K562 (cell line): ENCODE measurements around the gene SPRR2A. TPM values are rescaled to one million over a fixed set of nuclear protein-coding genes. Genes with fewer than 3 reads are reported as not detected.

Source experiments
- ELK1 ChIP-seq: sonication (generic); formaldehyde crosslinking; IDR thresholded peaks from 2 replicates; pipeline ENCODE4 v1.8.1; 2022; ENCODE audit warnings: missing genetic modification reagents
- MGA ChIP-seq: fragments of 450-650 bp; IDR thresholded peaks from 2 replicates; pipeline ENCODE4 v1.6.1; 2016; ENCODE audit warnings: mild to moderate bottlenecking, moderate library complexity
- RCOR1 ChIP-seq, 2 experiments: IDR thresholded peaks; 2 replicates each; pipeline ENCODE4 v1.6.1; 2012; ENCODE audit warnings: low read depth in 2 of 2, low read length in 2 of 2, borderline replicate concordance in 1 of 2, improper control_type of control experiment in 1 of 2
- RNF219 ChIP-seq: fragments of 250-450 bp; sonication (Bioruptor Pico); IDR thresholded peaks from 2 replicates; pipeline ENCODE4 v1.5.0; 2022; ENCODE audit warnings: mild to moderate bottlenecking
- TAF7 ChIP-seq: fragments of 450-650 bp; IDR thresholded peaks from 2 replicates; pipeline ENCODE4 v1.6.1; 2016; ENCODE audit warnings: missing genetic modification characterization, missing compliant biosample characterization
- ZNF124 ChIP-seq: sonication (generic); formaldehyde crosslinking; IDR thresholded peaks from 2 replicates; pipeline ENCODE4 v1.8.1; 2022; ENCODE audit warnings: missing genetic modification reagents
- ZNF175 ChIP-seq: fragments of 200-800 bp; sonication (Bioruptor generic); IDR thresholded peaks from 2 replicates; pipeline ENCODE4 v1.6.1; 2016; ENCODE audit warnings: low read depth, mild to moderate bottlenecking, missing genetic modification characterization, missing compliant biosample characterization
- polyA plus RNA-seq, 8 experiments: library from polyadenylated mRNA; depleted of rRNA in 4 of 8; stranded (reverse) in 5 of 8; unstranded in 3 of 8; fragments of >200 nt; fragmentation: Nextera tagmentation in 2 of 8; fragmentation: Illumina TruSeq in 1 of 8; extraction: Ambion mirVana in 2 of 8; extraction: Trizol in 1 of 8; gene quantifications; 2 replicates each; pipeline versions ENCODE4 v1.2.1 to v1.2.3, GENCODE V29; 2011 to 2014; ENCODE audit warnings: inconsistent platforms in 1 of 8, missing spikeins in 1 of 8
- total RNA-seq, 7 experiments: library from RNA; depleted of rRNA in 6 of 7; stranded (reverse); fragments of >200 nt in 6 of 7; fragmentation: Illumina TruSeq in 2 of 7; extraction: Trizol in 2 of 7; gene quantifications; 2 replicates each; pipeline versions ENCODE4 v1.2.1 to v1.2.3, GENCODE V29; 2011 to 2021; ENCODE audit warnings: low replicate concordance in 1 of 7
- TF ChIP-seq, protein P1 (sequence below), 2 experiments: fragments of 450-650 bp; conservative IDR thresholded peaks; 2 replicates each; pipeline ENCODE4 v1.6.1; 2017; ENCODE audit warnings: mild to moderate bottlenecking in 2 of 2, moderate library complexity in 2 of 2

SPRR2A gene
- total and polyA plus RNA-seq, 9 of the 15 experiments (the other 6 are each of a cell fraction or from before 2014, with no cell fraction given) = 0.17 TPM; not detected in 8

DNA sequence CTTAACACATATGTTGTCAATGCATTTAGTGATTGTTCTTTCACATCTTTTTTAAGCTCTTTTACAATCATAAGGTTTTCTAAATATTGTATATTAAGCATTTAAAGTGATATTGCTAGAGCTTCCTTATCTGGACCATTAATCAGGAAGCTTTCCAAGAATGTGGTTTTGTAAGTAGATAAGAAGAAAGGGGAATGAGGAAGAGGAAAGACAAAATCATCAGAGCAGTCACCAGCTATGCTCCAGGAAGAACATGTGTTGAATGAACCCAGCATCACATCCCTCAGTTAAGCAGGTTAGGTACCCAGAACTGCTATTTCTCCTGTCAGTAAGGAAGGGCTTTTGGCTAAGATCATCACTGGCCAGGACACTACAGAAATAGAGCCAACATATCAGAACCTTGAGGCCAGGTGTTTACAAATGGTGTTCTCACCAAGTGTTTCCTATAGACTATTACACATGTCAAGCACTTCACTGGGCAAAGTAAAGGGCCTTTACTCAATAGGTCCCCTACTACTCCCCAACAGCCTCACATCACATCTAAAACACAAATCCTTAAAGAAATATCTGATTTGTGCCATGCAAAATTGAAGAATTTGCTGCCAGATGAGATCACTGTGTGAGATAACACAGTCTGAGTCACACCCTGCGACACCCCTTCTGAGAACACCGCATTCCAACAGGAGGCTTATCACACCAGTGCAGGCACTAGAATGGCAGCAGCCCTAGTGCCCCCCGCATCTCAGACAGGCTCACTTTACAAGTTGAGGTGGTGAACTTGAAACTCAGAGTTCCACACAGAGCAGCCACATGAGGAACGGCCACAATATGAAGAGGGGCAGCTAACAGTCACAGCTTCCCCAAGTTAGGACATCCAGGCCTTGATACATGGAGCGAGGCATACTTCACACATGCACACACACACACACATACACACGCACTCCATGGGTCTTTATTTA lies 1.8 kb upstream of the SPRR2A start (continued):
- TF ChIP-seq, protein P1, sequence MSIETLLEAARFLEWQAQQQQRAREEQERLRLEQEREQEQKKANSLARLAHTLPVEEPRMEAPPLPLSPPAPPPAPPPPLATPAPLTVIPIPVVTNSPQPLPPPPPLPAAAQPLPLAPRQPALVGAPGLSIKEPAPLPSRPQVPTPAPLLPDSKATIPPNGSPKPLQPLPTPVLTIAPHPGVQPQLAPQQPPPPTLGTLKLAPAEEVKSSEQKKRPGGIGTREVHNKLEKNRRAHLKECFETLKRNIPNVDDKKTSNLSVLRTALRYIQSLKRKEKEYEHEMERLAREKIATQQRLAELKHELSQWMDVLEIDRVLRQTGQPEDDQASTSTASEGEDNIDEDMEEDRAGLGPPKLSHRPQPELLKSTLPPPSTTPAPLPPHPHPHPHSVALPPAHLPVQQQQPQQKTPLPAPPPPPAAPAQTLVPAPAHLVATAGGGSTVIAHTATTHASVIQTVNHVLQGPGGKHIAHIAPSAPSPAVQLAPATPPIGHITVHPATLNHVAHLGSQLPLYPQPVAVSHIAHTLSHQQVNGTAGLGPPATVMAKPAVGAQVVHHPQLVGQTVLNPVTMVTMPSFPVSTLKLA (conservative IDR thresholded peaks at IDR 0.05) = peak in 1 of 2 experiments; percentile 48; a peak in 1 of 4 replicates
- TF ChIP-seq ZNF175 (CRISPR knock-in tag) (0 out of 2 replicates have a peak, but pooled peaks have one; percentile 63), RCOR1 (IDR thresholded peaks at IDR 0.05; ENCODE audit: borderline replicate concordance in 1 of 2, low read depth in 2 of 2, low read length in 2 of 2) (peak in 1 of 2 experiments; percentile 88; a peak in 3 of 4 replicates), MGA (no peak), ZNF124 (no peak), RNF219 (CRISPR knock-in tag) (no peak), ELK1 (CRISPR knock-in tag) (no peak), TAF7 (tag) (no peak)
